Caco-2 (cell line): ENCODE results near the gene ARAP1. TPM values are rescaled to one million over a fixed set of nuclear protein-coding genes. Genes with fewer than 3 reads are reported as not detected.
A peak's percentile ranks its signal among the peaks of the same experiment; 100 is the strongest.

Experiments used
- BruUV-seq: library from RNA; stranded (reverse); fragments of 400-500 nt; replicated peaks from 2 replicates; lab custom pipeline; 2021; lab: Mats Ljungman, UMichigan
- CTCF ChIA-PET: fragments of 300-600 bp; sonication (Branson Sonifier 250); formaldehyde crosslinking; loops from one replicate; lab custom pipeline; 2022; ENCODE audit warnings: antibody characterized with exemption; lab: Charles Lee
- POLR2A ChIA-PET: fragments of 300-600 bp; sonication (Branson Sonifier 250); formaldehyde crosslinking; loops from one replicate; lab custom pipeline; 2022; ENCODE audit warnings: antibody characterized with exemption; lab: Charles Lee
- DNase-seq, 2 experiments: peaks; one replicate each; pipeline versions ENCODE4 v3.0.0 to v3.0.0-alpha.2; 2020 to 2022
- H3K27me3 ChIP-seq: replicated peaks from 2 replicates; pipeline ENCODE4 v1.6.0; 2011; ENCODE audit warnings: low read length; ENCODE audit not compliant: control insufficient read depth, insufficient read depth
- H3K36me3 ChIP-seq: 2 replicates; pipeline ENCODE4 v1.5.1; 2011; ENCODE audit warnings: low read length; ENCODE audit not compliant: control insufficient read depth, insufficient read depth
- H3K4me1 ChIP-seq: fragments of 250-450 bp; sonication (Bioruptor Pico); 2 replicates; pipeline ENCODE4 v1.5.1; 2020; ENCODE audit warnings: mild to moderate bottlenecking
- H3K4me3 ChIP-seq: 2 replicates; pipeline ENCODE4 v1.5.1; 2011; ENCODE audit warnings: low read depth, mild to moderate bottlenecking, control low read depth, low read length
- H3K9me3 ChIP-seq: fragments of 250-450 bp; sonication (Bioruptor Pico); 2 replicates; pipeline ENCODE4 v1.5.1; 2020; ENCODE audit warnings: mild to moderate bottlenecking, moderate library complexity
- H3K27ac Mint-ChIP-seq: one replicate; pipeline ENCODE4 v1.8.0; 2022; ENCODE audit warnings: mixed read lengths; ENCODE audit not compliant: unreplicated experiment
- H3K27me3 Mint-ChIP-seq: one replicate; pipeline ENCODE4 v1.8.0; 2022; ENCODE audit warnings: mixed read lengths; ENCODE audit not compliant: insufficient read depth, unreplicated experiment
- H3K36me3 Mint-ChIP-seq: one replicate; pipeline ENCODE4 v1.8.0; 2022; ENCODE audit warnings: mild to moderate bottlenecking, mixed read lengths; ENCODE audit not compliant: insufficient read depth, unreplicated experiment
- H3K4me1 Mint-ChIP-seq: one replicate; pipeline ENCODE4 v1.8.0; 2022; ENCODE audit warnings: low read depth, mixed read lengths; ENCODE audit not compliant: unreplicated experiment
- H3K4me3 Mint-ChIP-seq: one replicate; pipeline ENCODE4 v1.8.0; 2022; ENCODE audit warnings: mild to moderate bottlenecking, moderate library complexity, mixed read lengths; ENCODE audit not compliant: unreplicated experiment
- H3K9me3 Mint-ChIP-seq: one replicate; pipeline ENCODE4 v1.8.0; 2022; ENCODE audit warnings: mixed read lengths; ENCODE audit not compliant: unreplicated experiment
- intact Hi-C: fragments of 100-400 bp; cut with micrococcal nuclease; formaldehyde crosslinking; loops from one replicate; pipeline ENCODE4 v1.10.0; 2022; ENCODE audit not compliant: unreplicated experiment
- total RNA-seq: library from RNA; stranded (reverse); gene quantifications from 2 replicates; pipeline ENCODE4 v1.2.3, GENCODE V29; 2022
- TF ChIP-seq, protein P1 (sequence below), 2 experiments: fragments of 200-600 bp in 1 of 2; IDR thresholded peaks; 1 replicate in 1 of 2; 2 replicates in 1 of 2; pipeline versions ENCODE4 v1.5.1 to v1.8.0; 2011 to 2022; ENCODE audit warnings: antibody characterized with exemption in 1 of 2, control low read depth in 1 of 2, inconsistent platforms in 1 of 2, low read depth in 1 of 2, low read length in 1 of 2, mild to moderate bottlenecking in 1 of 2, moderate library complexity in 1 of 2; ENCODE audit not compliant: insufficient read depth in 1 of 2, severe bottlenecking in 1 of 2, unreplicated experiment in 1 of 2

The ARAP1 gene
- total RNA-seq, 1 experiment from 2014 or later, result 87.1 TPM

DNA sequence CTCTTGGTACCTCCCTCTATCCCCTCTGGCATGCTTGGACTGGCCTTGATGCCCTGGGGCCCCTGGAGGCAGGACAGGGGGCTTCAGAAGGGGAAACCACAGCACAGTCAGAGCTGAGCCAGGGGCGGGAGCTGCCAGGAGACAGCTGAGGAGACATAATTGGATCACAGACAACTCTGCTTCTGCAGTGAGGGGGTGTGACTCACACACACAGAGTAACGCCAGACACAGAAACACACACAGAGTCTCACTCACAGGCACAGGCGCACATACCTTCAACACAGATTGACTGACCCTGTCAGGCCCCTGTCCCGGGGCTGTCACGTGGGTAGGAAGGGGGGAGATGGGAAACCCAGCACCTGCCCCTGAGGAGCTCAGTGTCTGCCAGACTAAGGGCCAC lies 21.1 kb upstream of the ARAP1 start:
- BruUV-seq, result no TSS peak
- peak overlapping the region; percentile 9 for H3K27ac Mint-ChIP-seq
- H3K27me3 Mint-ChIP-seq, result no peaks in the 10 kb centered on the region
- H3K4me3 Mint-ChIP-seq, result no peak overlapping the region
- Histone ChIP-seq H3K4me1 (peaks cover 27% of the 10 kb centered on the region), H3K27me3 (no peaks in the 10 kb centered on the region), H3K9me3 (no peaks in the 10 kb centered on the region), H3K36me3 (peaks cover 33% of the 10 kb centered on the region), H3K4me3 (no peak overlapping the region)
- intact Hi-C loops, result no loop called here
- peaks cover 53% of the 10 kb centered on the region for H3K4me1 Mint-ChIP-seq
- peaks cover 46% of the 10 kb centered on the region for H3K36me3 Mint-ChIP-seq
- TF ChIP-seq, protein P1, sequence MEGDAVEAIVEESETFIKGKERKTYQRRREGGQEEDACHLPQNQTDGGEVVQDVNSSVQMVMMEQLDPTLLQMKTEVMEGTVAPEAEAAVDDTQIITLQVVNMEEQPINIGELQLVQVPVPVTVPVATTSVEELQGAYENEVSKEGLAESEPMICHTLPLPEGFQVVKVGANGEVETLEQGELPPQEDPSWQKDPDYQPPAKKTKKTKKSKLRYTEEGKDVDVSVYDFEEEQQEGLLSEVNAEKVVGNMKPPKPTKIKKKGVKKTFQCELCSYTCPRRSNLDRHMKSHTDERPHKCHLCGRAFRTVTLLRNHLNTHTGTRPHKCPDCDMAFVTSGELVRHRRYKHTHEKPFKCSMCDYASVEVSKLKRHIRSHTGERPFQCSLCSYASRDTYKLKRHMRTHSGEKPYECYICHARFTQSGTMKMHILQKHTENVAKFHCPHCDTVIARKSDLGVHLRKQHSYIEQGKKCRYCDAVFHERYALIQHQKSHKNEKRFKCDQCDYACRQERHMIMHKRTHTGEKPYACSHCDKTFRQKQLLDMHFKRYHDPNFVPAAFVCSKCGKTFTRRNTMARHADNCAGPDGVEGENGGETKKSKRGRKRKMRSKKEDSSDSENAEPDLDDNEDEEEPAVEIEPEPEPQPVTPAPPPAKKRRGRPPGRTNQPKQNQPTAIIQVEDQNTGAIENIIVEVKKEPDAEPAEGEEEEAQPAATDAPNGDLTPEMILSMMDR (IDR thresholded peaks at IDR 0.05; ENCODE audit: insufficient read depth in 1 of 2, low read depth in 1 of 2, low read length in 1 of 2, severe bottlenecking in 1 of 2, unreplicated experiment in 1 of 2), result no peak
- ChIA-PET CTCF (interaction anchor here (0.8 to 1.6 kb wide), 3 partner anchors 13 to 70 kb away, joined by 3 to 6 read pairs (median 3); partner anchors contain the start of gene STARD10), POLR2A (interaction anchor here (1.4 kb wide), 1 partner anchor 9 kb away, joined by 3 read pairs; no protein-coding TSS in a partner anchor)
- peak in 1 of 2 experiments; percentile 35 for DNase-seq
- H3K9me3 Mint-ChIP-seq, result no peaks in the 10 kb centered on the region

DNA sequence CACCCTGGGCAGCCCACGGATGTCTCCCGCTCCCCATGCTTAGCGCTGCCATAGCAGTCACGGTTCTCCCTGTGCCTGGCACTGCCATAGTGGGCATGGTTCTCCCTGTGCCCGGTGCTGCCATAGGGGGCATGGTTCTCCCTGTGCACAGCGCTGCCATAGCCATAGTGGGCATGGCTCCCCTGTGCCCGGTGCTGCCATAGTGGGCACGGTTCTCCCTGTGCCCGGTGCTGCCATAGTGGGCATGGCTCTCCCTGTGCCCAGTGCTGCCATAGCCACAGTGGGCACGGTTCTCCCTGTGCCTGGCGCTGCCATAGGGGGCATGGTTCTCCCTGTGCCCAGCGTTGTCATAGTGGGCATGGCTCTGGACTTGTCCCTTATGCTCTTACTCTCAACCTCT lies 19.9 kb upstream of the ARAP1 start:
- TF ChIP-seq, protein P1 (IDR thresholded peaks at IDR 0.05; ENCODE audit: insufficient read depth in 1 of 2, low read depth in 1 of 2, low read length in 1 of 2, severe bottlenecking in 1 of 2, unreplicated experiment in 1 of 2), result no peak
- no TSS peak for BruUV-seq
- POLR2A ChIA-PET, result interaction anchor here (1.4 to 1.6 kb wide), 2 partner anchors 10 to 14 kb away, joined by 3 to 6 read pairs; no protein-coding TSS in a partner anchor
- Histone ChIP-seq H3K4me1 (peaks cover 26% of the 10 kb centered on the region), H3K9me3 (no peaks in the 10 kb centered on the region), H3K27me3 (no peaks in the 10 kb centered on the region), H3K36me3 (peaks cover 24% of the 10 kb centered on the region), H3K4me3 (no peak overlapping the region)
- peaks cover 58% of the 10 kb centered on the region for H3K36me3 Mint-ChIP-seq
- DNase-seq, result no peak
- no peak overlapping the region for H3K4me3 Mint-ChIP-seq
- H3K4me1 Mint-ChIP-seq, result peaks cover 54% of the 10 kb centered on the region
- H3K27ac Mint-ChIP-seq, result peak overlapping the region; percentile 9
- intact Hi-C loops, result no loop called here
- no peaks in the 10 kb centered on the region for H3K9me3 Mint-ChIP-seq
- no peaks in the 10 kb centered on the region for H3K27me3 Mint-ChIP-seq
- CTCF ChIA-PET, result interaction anchor here (1.4 to 1.6 kb wide), 2 partner anchors 15 to 22 kb away, joined by 6 to 9 read pairs; partner anchors contain the start of gene STARD10

DNA sequence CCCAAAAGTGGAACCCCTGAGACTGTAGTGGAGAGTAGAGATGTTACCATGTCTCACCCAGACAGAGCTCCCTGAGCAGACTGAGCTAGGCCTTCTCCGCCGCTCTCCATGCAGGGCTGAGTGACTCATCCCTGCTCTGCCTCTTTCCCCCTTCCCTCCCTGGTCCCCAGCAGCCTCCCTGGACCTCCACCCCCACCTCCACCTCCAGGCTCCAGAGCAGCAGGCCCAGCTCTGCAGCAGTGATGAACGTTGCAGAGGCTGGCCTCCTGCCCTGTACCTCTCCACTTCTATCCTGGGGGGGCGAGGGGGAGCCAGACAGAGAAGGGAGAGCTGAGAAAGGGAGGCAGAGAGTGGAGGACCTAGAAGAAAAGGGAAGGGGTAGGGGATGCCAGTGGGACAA lies 19.3 kb upstream of the ARAP1 start:
- intact Hi-C loops, result no loop called here

More for the DNA sequence above, 19.3 kb upstream of the ARAP1 start:
- H3K4me3 ChIP-seq, result no peak overlapping the region
- peaks cover 26% of the 10 kb centered on the region for H3K4me1 ChIP-seq
- peak in 1 of 2 experiments; percentile 38 for DNase-seq
- H3K36me3 Mint-ChIP-seq, result peaks cover 58% of the 10 kb centered on the region
- no peaks in the 10 kb centered on the region for H3K9me3 ChIP-seq
- peaks cover 54% of the 10 kb centered on the region for H3K4me1 Mint-ChIP-seq
- ChIA-PET CTCF (interaction anchor here (1.4 to 2.0 kb wide), 2 partner anchors 15 to 23 kb away, joined by 8 to 9 read pairs; partner anchors contain the start of gene STARD10), POLR2A (interaction anchor here (1.6 kb wide), 1 partner anchor 15 kb away, joined by 6 read pairs; no protein-coding TSS in a partner anchor)
- TF ChIP-seq, protein P1 (IDR thresholded peaks at IDR 0.05; ENCODE audit: insufficient read depth in 1 of 2, low read depth in 1 of 2, low read length in 1 of 2, severe bottlenecking in 1 of 2, unreplicated experiment in 1 of 2), result no peak
- no peaks in the 10 kb centered on the region for H3K27me3 Mint-ChIP-seq
- H3K9me3 Mint-ChIP-seq, result no peaks in the 10 kb centered on the region
- H3K4me3 Mint-ChIP-seq, result no peak overlapping the region
- H3K27ac Mint-ChIP-seq, result no peak overlapping the region
- H3K36me3 ChIP-seq, result peaks cover 20% of the 10 kb centered on the region
- BruUV-seq, result no TSS peak
- H3K27me3 ChIP-seq, result no peaks in the 10 kb centered on the region
